ENCODE data around the gene ZNF319.

GRCh38 chr16:57996406-57997175 lies 3.9 kb downstream of the ZNF319 start:
- TF ChIP-seq EZH2 (IDR thresholded peaks at IDR 0.05; ENCODE audit: borderline replicate concordance, low read length), result no peak
- TF ChIP-seq, protein P1, sequence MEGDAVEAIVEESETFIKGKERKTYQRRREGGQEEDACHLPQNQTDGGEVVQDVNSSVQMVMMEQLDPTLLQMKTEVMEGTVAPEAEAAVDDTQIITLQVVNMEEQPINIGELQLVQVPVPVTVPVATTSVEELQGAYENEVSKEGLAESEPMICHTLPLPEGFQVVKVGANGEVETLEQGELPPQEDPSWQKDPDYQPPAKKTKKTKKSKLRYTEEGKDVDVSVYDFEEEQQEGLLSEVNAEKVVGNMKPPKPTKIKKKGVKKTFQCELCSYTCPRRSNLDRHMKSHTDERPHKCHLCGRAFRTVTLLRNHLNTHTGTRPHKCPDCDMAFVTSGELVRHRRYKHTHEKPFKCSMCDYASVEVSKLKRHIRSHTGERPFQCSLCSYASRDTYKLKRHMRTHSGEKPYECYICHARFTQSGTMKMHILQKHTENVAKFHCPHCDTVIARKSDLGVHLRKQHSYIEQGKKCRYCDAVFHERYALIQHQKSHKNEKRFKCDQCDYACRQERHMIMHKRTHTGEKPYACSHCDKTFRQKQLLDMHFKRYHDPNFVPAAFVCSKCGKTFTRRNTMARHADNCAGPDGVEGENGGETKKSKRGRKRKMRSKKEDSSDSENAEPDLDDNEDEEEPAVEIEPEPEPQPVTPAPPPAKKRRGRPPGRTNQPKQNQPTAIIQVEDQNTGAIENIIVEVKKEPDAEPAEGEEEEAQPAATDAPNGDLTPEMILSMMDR (conservative IDR thresholded peaks at IDR 0.05 in 1 of 2, IDR thresholded peaks at IDR 0.05 in 1 of 2; ENCODE audit: extremely low read depth in 1 of 2, insufficient read depth in 1 of 2, low read depth in 1 of 2, low read length in 2 of 2), result no peak

All from mammary epithelial cell (primary cell).